ENCODE results near the gene DZANK1.
"Not testable (repeated sequence)": the region's sequence is repeated elsewhere in the genome, so short reads cannot be mapped to it uniquely, and the experiment has no call there.

Gene DZANK1

DNA sequence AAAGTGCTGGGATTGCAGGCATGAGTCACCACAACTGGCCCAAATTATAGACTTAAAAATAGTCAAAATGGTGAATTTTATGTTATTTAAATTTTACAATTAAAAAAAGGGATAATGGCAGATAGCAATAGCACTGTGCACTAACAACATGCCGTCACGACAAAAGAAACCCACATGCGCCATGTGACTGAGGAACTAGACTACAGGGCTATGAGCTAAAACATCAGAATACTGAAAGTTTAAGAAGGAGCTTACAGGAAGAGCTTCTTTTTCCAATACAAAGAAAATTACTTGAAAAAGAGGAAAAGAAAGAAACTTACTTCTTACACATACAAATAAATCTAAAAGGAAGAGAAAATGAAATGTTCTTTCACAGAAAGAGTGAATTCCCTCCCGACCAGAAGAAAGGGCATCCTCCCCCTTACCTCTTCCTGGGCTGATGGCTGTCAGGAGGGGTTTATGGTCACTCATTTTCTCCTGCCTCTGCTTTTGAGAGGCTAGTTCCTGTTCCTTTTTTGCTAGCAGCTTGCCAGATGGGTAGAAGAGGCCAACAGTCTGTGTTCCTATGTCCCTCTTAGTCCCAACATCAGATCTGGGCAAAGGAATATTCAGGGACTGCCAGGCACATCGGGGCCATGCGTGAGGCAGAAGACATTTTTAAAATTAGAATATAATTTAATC, 54.5 kb downstream of the DZANK1 start:
- DNase-seq (ENCODE audit: low read depth, low spot score) = no peak
- no peak for TF ChIP-seq CTCF (IDR thresholded peaks at IDR 0.05; ENCODE audit: insufficient read depth, low read length, missing control alignments)
- ChIA-PET CTCF (interaction anchor here (0.7 to 3.0 kb wide), 6 partner anchors 8 to 157 kb away, joined by 3 to 17 read pairs (median 3); no protein-coding TSS in a partner anchor), POLR2A (no interaction called here)
- H3K4me3 ChIP-seq (ENCODE audit: low read depth, low read length) = no peak overlapping the region

DNA sequence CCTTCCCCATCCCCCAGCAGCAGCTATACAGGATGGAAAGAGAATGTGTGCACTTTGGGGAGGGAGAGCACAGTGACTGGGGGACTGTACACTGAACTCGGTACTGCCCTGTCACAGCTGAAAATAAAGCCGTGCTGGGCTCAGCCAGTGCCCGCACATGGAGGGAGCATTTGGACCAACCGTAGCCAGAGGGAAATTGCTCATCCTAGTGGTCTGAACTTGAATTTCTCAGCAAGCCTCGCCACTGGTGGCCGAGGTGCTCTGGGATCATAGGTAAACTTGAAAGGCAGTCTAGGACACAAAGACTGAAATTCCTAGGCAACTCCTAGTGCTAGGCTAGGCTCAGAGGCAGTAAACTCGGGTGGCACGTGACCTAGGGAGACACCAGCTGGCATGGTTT, 61.0 kb downstream of the DZANK1 start:
- CTCF ChIA-PET = no interaction called here
- no peak for DNase-seq (ENCODE audit: low read depth, low spot score)
- no peak overlapping the region for H3K4me3 ChIP-seq (ENCODE audit: low read depth, low read length)

GRCh38 chr20:18404172-18404571, 62.7 kb downstream of the DZANK1 start:
- CTCF ChIA-PET = interaction anchor here (3.1 kb wide), 1 partner anchor 9 kb away, joined by 17 read pairs; no protein-coding TSS in a partner anchor
- TF ChIP-seq CTCF (IDR thresholded peaks at IDR 0.05; ENCODE audit: insufficient read depth, low read length, missing control alignments) = no peak
- H3K4me3 ChIP-seq (ENCODE audit: low read depth, low read length) = no peak overlapping the region
- no peak for DNase-seq (ENCODE audit: low read depth, low spot score)
- POLR2A ChIA-PET = no interaction called here

More for the DNA sequence above, 61.0 kb downstream of the DZANK1 start:
- POLR2A ChIA-PET = no interaction called here
- TF ChIP-seq CTCF (IDR thresholded peaks at IDR 0.05; ENCODE audit: insufficient read depth, low read length, missing control alignments) = no peak

GRCh38 chr20:18403269-18403668, 63.6 kb downstream of the DZANK1 start:
- POLR2A ChIA-PET = no interaction called here
- no peak overlapping the region for H3K4me3 ChIP-seq (ENCODE audit: low read depth, low read length)
- TF ChIP-seq CTCF (IDR thresholded peaks at IDR 0.05; ENCODE audit: insufficient read depth, low read length, missing control alignments) = no peak
- CTCF ChIA-PET = interaction anchor here (3.1 kb wide), 1 partner anchor 10 kb away, joined by 17 read pairs; no protein-coding TSS in a partner anchor
- DNase-seq (ENCODE audit: low read depth, low spot score) = no peak

- DNase-seq (ENCODE audit: low read depth, low spot score) = no peak
- TF ChIP-seq CTCF (IDR thresholded peaks at IDR 0.05; ENCODE audit: insufficient read depth, low read length, missing control alignments) = no peak
- POLR2A ChIA-PET = no interaction called here
- CTCF ChIA-PET = no interaction called here
- no peak overlapping the region for H3K4me3 ChIP-seq (ENCODE audit: low read depth, low read length)
These were observed 65.5 kb downstream of the DZANK1 start for GRCh38 chr20:18401305-18401704.

DNA sequence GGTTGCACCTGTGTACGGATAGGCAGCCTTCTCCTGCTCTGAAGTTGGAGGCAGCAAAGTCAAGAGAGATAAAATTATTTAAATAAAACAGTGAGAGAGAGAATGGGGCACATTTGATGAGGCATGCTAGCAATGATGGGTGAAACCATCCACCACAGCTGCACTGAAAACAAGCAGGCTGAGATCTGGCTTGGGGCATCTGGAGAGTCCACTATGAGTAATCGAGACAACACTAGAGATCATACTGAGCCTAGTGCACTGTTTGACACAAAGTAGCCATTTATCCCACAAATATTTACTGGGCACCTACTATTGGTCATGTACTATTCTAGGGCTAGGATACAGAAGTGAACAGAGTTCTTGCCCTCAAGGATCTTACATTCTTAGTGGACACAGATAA, 66.4 kb downstream of the DZANK1 start:
- ChIA-PET POLR2A (no interaction called here), CTCF (no interaction called here)
- no peak overlapping the region for H3K4me3 ChIP-seq (ENCODE audit: low read depth, low read length)
- DNase-seq (ENCODE audit: low read depth, low spot score) = no peak
- no peak for TF ChIP-seq CTCF (IDR thresholded peaks at IDR 0.05; ENCODE audit: insufficient read depth, low read length, missing control alignments)

DNA sequence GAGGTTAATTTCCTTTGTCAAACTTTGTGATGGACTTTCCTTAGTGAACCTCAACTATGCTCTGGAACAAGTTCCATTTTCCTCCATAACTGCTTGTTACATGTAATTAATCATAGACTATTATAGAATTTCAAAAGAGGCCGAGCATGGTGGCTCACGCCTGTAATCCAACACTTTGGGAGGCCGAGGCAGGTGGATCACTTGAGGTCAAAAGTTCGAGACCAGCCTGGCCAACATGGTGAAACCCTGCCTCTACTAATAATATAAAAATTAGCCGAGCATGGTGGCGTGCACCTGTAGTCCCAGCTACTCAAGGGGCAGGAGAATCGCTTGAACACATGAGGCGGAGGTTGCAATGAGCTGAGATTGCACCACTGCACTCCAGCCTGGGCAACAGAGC, 68.1 kb downstream of the DZANK1 start:
- CTCF ChIA-PET; DNase-seq (ENCODE audit: low read depth, low spot score); H3K4me3 ChIP-seq (ENCODE audit: low read depth, low read length); POLR2A ChIA-PET: not testable (repeated sequence)
